Measurements from ENCODE around the gene BSDC1. TPM values are rescaled to one million over a fixed set of nuclear protein-coding genes. Genes with fewer than 3 reads are reported as not detected.

Gene BSDC1
- total RNA-seq, 1 donor from 2014 or later: 56.7 TPM

- TF ChIP-seq CTCF (conservative IDR thresholded peaks at IDR 0.05; ENCODE audit: low read depth, low read length): no peak
- no peak overlapping the region for H3K4me3 ChIP-seq (ENCODE audit: low read depth, low read length)
- DNase-seq (ENCODE audit: low read depth): no peak
These were observed 16.6 kb downstream of the BSDC1 start for GRCh38 chr1:32377541-32378220.

GRCh38 chr1:32376199-32376598, 18.0 kb downstream of the BSDC1 start:
- no peak for DNase-seq (ENCODE audit: low read depth)
- no peak overlapping the region for H3K4me3 ChIP-seq (ENCODE audit: low read depth, low read length)
- no peak for TF ChIP-seq CTCF (conservative IDR thresholded peaks at IDR 0.05; ENCODE audit: low read depth, low read length)

- TF ChIP-seq CTCF (conservative IDR thresholded peaks at IDR 0.05; ENCODE audit: low read depth, low read length): no peak
- DNase-seq (ENCODE audit: low read depth): no peak
These were observed 20.1 kb downstream of the BSDC1 start for GRCh38 chr1:32373996-32374592.

GRCh38 chr1:32372149-32372756, 22.0 kb downstream of the BSDC1 start:
- peak; percentile 8 for TF ChIP-seq CTCF (conservative IDR thresholded peaks at IDR 0.05; ENCODE audit: low read depth, low read length)
- H3K4me3 ChIP-seq (ENCODE audit: low read depth, low read length): no peak overlapping the region
- DNase-seq (ENCODE audit: low read depth): no peak

More at GRCh38 chr1:32373996-32374592, 20.1 kb downstream of the BSDC1 start:
- no peak overlapping the region for H3K4me3 ChIP-seq (ENCODE audit: low read depth, low read length)

GRCh38 chr1:32367912-32368635, 26.2 kb downstream of the BSDC1 start:
- DNase-seq (ENCODE audit: low read depth): no peak
- no peak for TF ChIP-seq CTCF (conservative IDR thresholded peaks at IDR 0.05; ENCODE audit: low read depth, low read length)
- H3K4me3 ChIP-seq (ENCODE audit: low read depth, low read length): no peak overlapping the region

GRCh38 chr1:32365445-32365844, 28.8 kb downstream of the BSDC1 start:
- DNase-seq (ENCODE audit: low read depth): no peak
- no peak for TF ChIP-seq CTCF (conservative IDR thresholded peaks at IDR 0.05; ENCODE audit: low read depth, low read length)
- H3K4me3 ChIP-seq (ENCODE audit: low read depth, low read length): no peak overlapping the region

Measured in epithelial cell of proximal tubule (primary cell).